T-cell (primary cell): Measurements from ENCODE around the gene EIF4G3. TPM values are rescaled to one million over a fixed set of nuclear protein-coding genes. Genes with fewer than 3 reads are reported as not detected.
"Not testable (repeated sequence)": the region's sequence is repeated elsewhere in the genome, so short reads cannot be mapped to it uniquely, and the experiment has no call there.

Source experiments
- ATAC-seq, 4 experiments: fragments of 200-7000 bp in 3 of 4; fragments of 150-1000 bp in 1 of 4; cut with Tn5 transposase; replicated peaks in 1 of 4; 1 replicate in 3 of 4; 2 replicates in 1 of 4; pipeline ENCODE4 v1.10.0; 2021; ENCODE audit warnings: moderate library complexity in 3 of 4, mild to moderate bottlenecking in 2 of 4, moderate number of reproducible peaks in 1 of 4
- CTCF ChIA-PET, 2 donors: fragments of 300-600 bp; sonication (Branson Sonifier 250); formaldehyde crosslinking; loops; one replicate each; lab custom pipeline; 2022; ENCODE audit warnings: antibody characterized with exemption in 2 of 2; lab: Charles Lee
- POLR2A ChIA-PET, 2 donors: fragments of 300-600 bp; sonication (Branson Sonifier 250); formaldehyde crosslinking; loops; one replicate each; lab custom pipeline; 2022; ENCODE audit warnings: antibody characterized with exemption in 2 of 2; lab: Charles Lee
- DNase-seq, 35 experiments: peaks; one replicate each; pipeline versions ENCODE4 v3.0.0 to v3.0.0-alpha.2; 2013 to 2023
- H3K27ac ChIP-seq: one replicate; pipeline ENCODE4 v1.5.1; 2013; ENCODE audit warnings: low read length
- H3K27me3 ChIP-seq, 2 experiments: replicated peaks in 1 of 2; 1 replicate in 1 of 2; 2 replicates in 1 of 2; pipeline versions ENCODE4 v1.6.1 to v1.7.0; 2013; ENCODE audit warnings: low read length in 1 of 2, mixed read lengths in 1 of 2; ENCODE audit not compliant: control insufficient read depth in 2 of 2, insufficient read depth in 2 of 2; ENCODE audit errors: extremely low read depth in 1 of 2
- H3K36me3 ChIP-seq, 2 donors: 1 replicate in 1 of 2; 2 replicates in 1 of 2; pipeline versions ENCODE4 v1.6.1 to v1.7.0; 2013; ENCODE audit warnings: low read length in 1 of 2; ENCODE audit not compliant: control insufficient read depth in 2 of 2, insufficient read depth in 1 of 2; ENCODE audit errors: extremely low read depth in 1 of 2
- H3K4me1 ChIP-seq, 2 experiments: 1 replicate in 1 of 2; 2 replicates in 1 of 2; pipeline versions ENCODE4 v1.6.1 to v1.7.0; 2013; ENCODE audit warnings: low read length in 2 of 2, mixed read lengths in 1 of 2; ENCODE audit not compliant: insufficient read depth in 2 of 2, control insufficient read depth in 1 of 2; ENCODE audit errors: extremely low read depth in 1 of 2
- H3K4me3 ChIP-seq, 2 donors: 1 replicate in 1 of 2; 2 replicates in 1 of 2; pipeline versions ENCODE4 v1.5.1 to v1.7.0; 2013; ENCODE audit warnings: mild to moderate bottlenecking in 2 of 2, low read length in 1 of 2, moderate library complexity in 1 of 2; ENCODE audit not compliant: control insufficient read depth in 1 of 2; ENCODE audit errors: extremely low read depth in 1 of 2
- H3K9me3 ChIP-seq: 2 replicates; pipeline ENCODE4 v1.7.0; 2013
- H3K27ac Mint-ChIP-seq, 2 donors: one replicate each; pipeline ENCODE4 v1.8.0; 2020 to 2021; ENCODE audit warnings: mild to moderate bottlenecking in 2 of 2, mixed read lengths in 2 of 2
- H3K27me3 Mint-ChIP-seq, 2 donors: one replicate each; pipeline ENCODE4 v1.8.0; 2021 to 2022; ENCODE audit warnings: mixed read lengths in 2 of 2
- H3K36me3 Mint-ChIP-seq: one replicate; pipeline ENCODE4 v1.8.0; 2021; ENCODE audit warnings: mixed read lengths
- H3K4me1 Mint-ChIP-seq, 3 donors: one replicate each; pipeline ENCODE4 v1.8.0; 2020 to 2022; ENCODE audit warnings: mixed read lengths in 3 of 3, mild to moderate bottlenecking in 1 of 3
- H3K4me3 Mint-ChIP-seq, 3 donors: one replicate each; pipeline ENCODE4 v1.8.0; 2020 to 2022; ENCODE audit warnings: mild to moderate bottlenecking in 3 of 3, mixed read lengths in 3 of 3, moderate library complexity in 3 of 3
- H3K9me3 Mint-ChIP-seq, 3 donors: one replicate each; pipeline ENCODE4 v1.8.0; 2020 to 2022; ENCODE audit warnings: mixed read lengths in 3 of 3
- WGBS: methylation state at CpG from one replicate; pipeline ENCODE4 v1.1.5; 2013; ENCODE audit warnings: missing lambda C conversion rate; ENCODE audit not compliant: insufficient coverage; 5-methylcytosine and 5-hydroxymethylcytosine counted together
- total RNA-seq, 35 experiments: library from RNA in 6 of 35; stranded (reverse) in 6 of 35; fragments of 120-200 nt in 1 of 35; gene quantifications; one replicate each; pipeline versions ENCODE4 v1.2.1 to v1.2.4 and lab custom pipeline; 2013 to 2026

Gene EIF4G3
- total RNA-seq, 5 donors from 2014 or later (not counting 1 experiment from before 2014, with no cell fraction given) = 16.8 to 34.1 (median 20.8) TPM

DNA sequence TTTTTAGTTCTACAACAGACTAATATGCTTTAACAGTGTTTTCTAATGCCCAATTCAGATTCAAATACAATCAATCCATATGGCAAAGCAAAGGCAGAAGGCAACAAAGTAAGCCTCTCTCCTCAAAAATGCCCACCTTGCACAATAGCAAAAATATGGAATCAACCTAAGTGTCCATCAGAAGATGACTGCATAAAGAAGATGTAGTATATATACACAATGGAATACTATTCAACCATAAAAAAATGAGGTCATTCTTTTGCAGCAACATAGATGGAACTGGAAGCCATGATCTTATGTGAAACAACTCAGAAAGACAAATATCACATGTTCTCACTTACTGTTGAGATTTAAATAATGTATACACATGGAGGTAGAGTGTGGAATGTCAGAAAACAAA, 80.7 kb downstream of the EIF4G3 start:
- H3K9me3 Mint-ChIP-seq = no peaks in the 10 kb centered on the region
- DNase-seq = no peak
- H3K27me3 ChIP-seq = no peaks in the 10 kb centered on the region
- H3K36me3 ChIP-seq = no peaks in the 10 kb centered on the region
- no peak for ATAC-seq
- H3K4me3 Mint-ChIP-seq = no peak overlapping the region
- H3K27ac ChIP-seq = no peak overlapping the region
- CTCF ChIA-PET = no interaction called here
- no peaks in the 10 kb centered on the region for H3K27me3 Mint-ChIP-seq
- no peak overlapping the region for H3K4me3 ChIP-seq
- H3K27ac Mint-ChIP-seq = no peak overlapping the region
- H3K4me1 Mint-ChIP-seq = peaks cover 0 to 3% (median 0%) of the 10 kb centered on the region in 3 donors
- no peaks in the 10 kb centered on the region for H3K9me3 ChIP-seq
- peaks cover 47% of the 10 kb centered on the region for H3K36me3 Mint-ChIP-seq
- H3K4me1 ChIP-seq = no peaks in the 10 kb centered on the region
- POLR2A ChIA-PET = interaction anchor here in 1 of 2 donors (0.6 kb wide), 1 partner anchor 35 kb away, joined by 3 read pairs; no protein-coding TSS in a partner anchor

DNA sequence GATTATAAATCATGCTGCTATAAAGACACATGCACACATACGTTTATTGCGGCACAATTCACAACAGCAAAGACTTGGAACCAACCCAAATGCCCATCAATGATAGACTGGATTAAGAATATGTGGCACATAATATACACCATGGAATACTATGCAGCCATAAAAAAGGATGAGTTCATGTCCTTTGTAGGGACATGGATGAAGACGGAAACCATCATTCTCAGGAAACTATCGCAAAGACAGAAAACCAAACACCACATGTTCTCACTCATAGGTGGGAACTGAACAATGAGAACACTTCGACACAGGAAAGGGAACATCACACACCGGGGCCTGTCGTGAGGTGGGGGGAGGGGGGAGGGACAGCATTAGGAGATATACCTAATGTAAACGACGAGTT, 82.4 kb downstream of the EIF4G3 start:
- H3K9me3 Mint-ChIP-seq, H3K9me3 ChIP-seq, CTCF ChIA-PET, H3K36me3 ChIP-seq, H3K27me3 ChIP-seq, H3K27ac Mint-ChIP-seq, H3K27me3 Mint-ChIP-seq, POLR2A ChIA-PET, H3K4me3 Mint-ChIP-seq, H3K4me3 ChIP-seq, H3K4me1 ChIP-seq, ATAC-seq, DNase-seq, H3K27ac ChIP-seq: not testable (repeated sequence)
- no CpG with 5 or more reads among the region's 9 CpGs for WGBS
- peaks cover 35% of the 10 kb centered on the region for H3K36me3 Mint-ChIP-seq
- peaks cover 2 to 11% (median 5%) of the 10 kb centered on the region in 3 donors for H3K4me1 Mint-ChIP-seq

DNA sequence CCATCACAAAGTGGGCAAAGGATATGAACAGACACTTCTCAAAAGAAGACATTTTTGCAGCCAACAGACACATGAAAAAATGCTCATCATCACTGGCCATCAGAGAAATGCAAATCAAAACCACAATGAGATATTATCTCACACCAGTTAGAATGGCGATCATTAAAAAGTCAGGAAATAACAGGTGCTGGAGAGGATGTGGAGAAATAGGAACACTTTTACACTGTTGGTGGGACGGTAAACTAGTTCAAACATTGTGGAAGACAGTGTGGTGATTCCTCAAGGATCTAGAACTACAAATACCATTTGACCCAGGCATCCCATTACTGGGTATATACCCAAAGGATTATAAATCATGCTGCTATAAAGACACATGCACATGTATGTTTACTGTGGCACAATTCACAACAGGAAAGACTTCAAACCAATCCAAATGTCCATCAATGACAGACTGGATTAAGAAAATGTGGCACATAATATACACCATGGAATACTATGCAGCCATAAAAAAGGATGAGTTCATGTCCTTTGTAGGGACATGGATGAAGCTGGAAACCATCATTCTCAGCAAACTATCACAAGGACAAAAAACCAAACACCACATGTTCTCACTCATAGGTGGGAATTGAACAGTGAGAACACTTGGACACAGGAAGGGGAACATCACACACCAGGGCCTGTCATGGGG, 83.3 kb downstream of the EIF4G3 start:
- H3K27ac Mint-ChIP-seq, H3K27me3 ChIP-seq, DNase-seq, H3K27me3 Mint-ChIP-seq, H3K4me1 ChIP-seq, H3K36me3 ChIP-seq, CTCF ChIA-PET, H3K27ac ChIP-seq, H3K4me3 ChIP-seq, POLR2A ChIA-PET, ATAC-seq, H3K9me3 Mint-ChIP-seq, H3K4me3 Mint-ChIP-seq, H3K9me3 ChIP-seq: not testable (repeated sequence)
- Mint-ChIP-seq H3K36me3 (peaks cover 31% of the 10 kb centered on the region), H3K4me1 (peaks cover 2 to 13% (median 5%) of the 10 kb centered on the region in 3 donors)
- WGBS = no CpG with 5 or more reads among the region's 2 CpGs

DNA sequence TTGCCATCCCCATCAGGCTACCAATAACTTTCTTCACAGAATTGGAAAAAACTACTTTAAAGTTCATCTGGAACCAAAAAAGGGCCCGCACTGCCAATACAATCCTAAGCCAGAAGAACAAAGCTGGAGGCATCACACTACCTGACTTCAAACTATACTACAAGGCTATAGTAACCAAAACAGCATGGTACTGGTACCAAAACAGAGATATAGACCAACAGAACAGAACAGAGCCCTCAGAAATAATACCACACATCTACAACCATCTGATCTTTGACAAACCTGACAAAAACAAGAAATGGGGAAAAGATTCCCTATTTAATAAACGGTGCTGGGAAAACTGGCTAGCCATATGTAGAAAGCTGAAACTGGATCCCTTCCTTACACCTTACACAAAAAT, 84.2 kb downstream of the EIF4G3 start:
- WGBS = no CpG with 5 or more reads among the region's 2 CpGs
- POLR2A ChIA-PET = not testable (repeated sequence)

DNA sequence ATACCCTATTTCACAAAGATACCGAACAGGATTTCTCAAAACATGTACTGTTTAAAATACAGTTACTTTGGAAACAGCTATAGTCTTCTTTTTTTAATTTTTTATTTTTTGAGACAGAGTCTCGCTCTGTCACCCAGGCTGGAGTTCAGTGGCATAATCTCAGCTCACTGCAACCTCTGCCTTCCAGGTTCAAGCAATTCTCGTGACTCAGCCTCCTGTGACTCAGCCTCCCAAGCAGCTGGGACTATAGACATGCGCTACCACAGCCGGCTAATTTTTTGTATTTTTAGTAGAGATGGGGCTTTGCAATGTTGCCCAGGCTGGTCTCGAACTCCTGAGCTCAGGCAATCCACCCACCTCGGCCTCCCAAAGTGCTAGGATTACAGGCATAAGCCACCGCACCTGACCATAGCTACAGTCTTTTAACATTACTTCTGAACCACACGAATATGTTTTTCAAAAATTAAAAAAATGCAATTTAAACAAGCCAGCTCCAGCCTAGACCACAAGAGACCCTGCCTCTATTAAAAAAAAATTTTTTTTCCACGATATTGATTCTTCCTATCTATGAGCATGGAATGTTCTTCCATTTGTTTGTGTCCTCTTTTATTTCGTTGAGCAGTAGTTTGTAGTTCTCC, 85.5 kb downstream of the EIF4G3 start:
- H3K27ac Mint-ChIP-seq, H3K9me3 Mint-ChIP-seq, CTCF ChIA-PET, H3K9me3 ChIP-seq, H3K4me3 ChIP-seq, ATAC-seq, H3K27me3 Mint-ChIP-seq, H3K27me3 ChIP-seq, H3K36me3 ChIP-seq, H3K4me3 Mint-ChIP-seq, H3K4me1 ChIP-seq, H3K27ac ChIP-seq: not testable (repeated sequence)
- peaks cover 27% of the 10 kb centered on the region for H3K36me3 Mint-ChIP-seq
- 96% methylated on average over 4 of the region's 11 CpGs for WGBS
- H3K4me1 Mint-ChIP-seq = peaks cover 2 to 13% (median 5%) of the 10 kb centered on the region in 3 donors
- DNase-seq = peak in 1 of 35 experiments; percentile 5
- POLR2A ChIA-PET = interaction anchor here in 1 of 2 donors (0.6 kb wide), 1 partner anchor 660 kb away, joined by 3 read pairs; no protein-coding TSS in a partner anchor

More for the DNA sequence above, 84.2 kb downstream of the EIF4G3 start:
- H3K4me1 ChIP-seq, ATAC-seq, H3K27me3 Mint-ChIP-seq, H3K9me3 Mint-ChIP-seq, H3K4me3 ChIP-seq, CTCF ChIA-PET, H3K27ac ChIP-seq, H3K36me3 ChIP-seq, H3K27ac Mint-ChIP-seq, H3K4me3 Mint-ChIP-seq, H3K9me3 ChIP-seq, H3K27me3 ChIP-seq, DNase-seq: not testable (repeated sequence)
- H3K36me3 Mint-ChIP-seq = peaks cover 31% of the 10 kb centered on the region
- peaks cover 2 to 13% (median 5%) of the 10 kb centered on the region in 3 donors for H3K4me1 Mint-ChIP-seq

DNA sequence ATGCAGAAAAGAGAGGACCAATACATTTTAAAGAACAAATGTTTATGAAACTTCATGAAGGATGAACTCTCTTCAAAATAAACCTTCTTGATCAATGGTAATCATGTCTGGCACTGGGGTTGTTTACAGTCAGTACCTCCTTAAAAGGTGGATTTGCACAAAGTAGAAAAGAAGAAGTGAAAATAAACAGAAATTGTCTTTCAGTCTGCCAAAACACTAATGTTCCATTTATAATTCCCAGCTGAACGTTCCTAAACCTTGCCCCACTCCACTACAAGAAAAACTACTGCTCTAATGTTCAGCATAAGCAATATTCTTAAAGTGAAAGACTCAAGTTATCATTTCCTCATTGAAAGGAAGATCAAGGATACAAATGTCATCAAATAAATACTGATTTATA, 86.2 kb downstream of the EIF4G3 start:
- ATAC-seq = no peak
- Histone ChIP-seq H3K36me3 (no peaks in the 10 kb centered on the region), H3K4me3 (no peak overlapping the region), H3K4me1 (no peaks in the 10 kb centered on the region), H3K27me3 (no peaks in the 10 kb centered on the region), H3K9me3 (no peaks in the 10 kb centered on the region), H3K27ac (no peak overlapping the region)
- ChIA-PET POLR2A (no interaction called here), CTCF (no interaction called here)
- no peak for DNase-seq
- no peaks in the 10 kb centered on the region for H3K27me3 Mint-ChIP-seq
- H3K4me3 Mint-ChIP-seq = no peak overlapping the region
- peaks cover 2 to 13% (median 5%) of the 10 kb centered on the region in 3 donors for H3K4me1 Mint-ChIP-seq
- no CpG with 5 or more reads among the region's 1 CpG for WGBS
- peaks cover 26% of the 10 kb centered on the region for H3K36me3 Mint-ChIP-seq
- H3K27ac Mint-ChIP-seq = no peak overlapping the region
- H3K9me3 Mint-ChIP-seq = no peaks in the 10 kb centered on the region
